ENCODE data around the gene AUNIP. TPM values are rescaled to one million over a fixed set of nuclear protein-coding genes. Genes with fewer than 3 reads are reported as not detected.

AUNIP gene
- total RNA-seq, 6 donors from 2014 or later, result 0.43 to 1.1 (median 0.74) TPM; not detected in 3

DNA sequence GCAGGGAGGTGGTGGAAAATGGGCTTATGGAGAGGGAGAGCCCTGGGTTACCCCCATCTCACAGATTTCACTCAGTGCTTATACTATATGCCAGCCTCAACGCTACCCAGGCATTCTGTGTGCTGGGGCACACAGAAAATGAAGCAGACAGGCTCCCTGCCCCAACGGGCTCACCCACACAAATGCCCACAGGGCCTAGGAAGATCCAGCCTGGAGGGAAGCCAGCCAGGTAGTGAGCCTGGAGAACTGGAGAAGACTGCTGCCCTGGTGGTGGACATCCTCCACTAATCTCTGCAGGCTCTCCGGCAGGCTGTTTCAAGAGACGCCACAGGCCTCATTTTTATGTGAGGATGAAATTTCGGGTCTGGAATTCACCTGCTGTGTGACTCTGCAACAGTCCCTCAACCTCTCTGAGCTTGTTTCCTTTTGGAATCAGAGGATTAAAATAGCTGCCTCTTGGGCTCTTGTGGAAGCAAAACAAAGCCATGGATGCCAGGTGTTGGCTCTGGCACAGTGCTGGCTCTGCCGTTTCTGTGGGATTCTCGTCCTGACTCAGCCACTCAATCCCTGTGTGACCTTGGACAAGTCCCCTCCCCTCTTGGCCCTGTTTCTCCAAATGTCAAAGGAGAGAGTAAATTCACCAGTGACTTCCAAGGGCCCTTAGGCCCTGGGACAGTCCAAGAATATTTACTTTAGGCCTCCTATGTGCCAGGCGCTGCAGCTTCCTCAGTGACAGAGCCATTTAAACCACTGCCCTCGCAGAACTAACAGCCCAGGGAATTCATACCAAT is 12.6 kb upstream of the AUNIP start:
- Histone ChIP-seq H3K9me3 (no peaks in the 10 kb centered on the region), H3K27me3 (no peaks in the 10 kb centered on the region), H3K4me1 (peaks cover 39 to 53% (median 46%) of the 10 kb centered on the region in 4 donors), H3K4me3 (no peak overlapping the region), H3K27ac (peak overlapping the region in 3 of 4 donors; percentile 24 to 59 (median 33)), H3K36me3 (no peaks in the 10 kb centered on the region)
- DNase-seq, result peak in 1 of 2 donors; percentile 59
- WGBS, 2 donors, result 72 to 77% methylated on average over 8 to 9 of the region's 9 CpGs
- TF ChIP-seq EP300 (IDR thresholded peaks at IDR 0.05) (no peak), POLR2A (IDR thresholded peaks at IDR 0.05) (no peak)
- peak in 1 of 2 donors; percentile 2 for ATAC-seq (ENCODE audit: low FRiP score in 2 of 2)

DNA sequence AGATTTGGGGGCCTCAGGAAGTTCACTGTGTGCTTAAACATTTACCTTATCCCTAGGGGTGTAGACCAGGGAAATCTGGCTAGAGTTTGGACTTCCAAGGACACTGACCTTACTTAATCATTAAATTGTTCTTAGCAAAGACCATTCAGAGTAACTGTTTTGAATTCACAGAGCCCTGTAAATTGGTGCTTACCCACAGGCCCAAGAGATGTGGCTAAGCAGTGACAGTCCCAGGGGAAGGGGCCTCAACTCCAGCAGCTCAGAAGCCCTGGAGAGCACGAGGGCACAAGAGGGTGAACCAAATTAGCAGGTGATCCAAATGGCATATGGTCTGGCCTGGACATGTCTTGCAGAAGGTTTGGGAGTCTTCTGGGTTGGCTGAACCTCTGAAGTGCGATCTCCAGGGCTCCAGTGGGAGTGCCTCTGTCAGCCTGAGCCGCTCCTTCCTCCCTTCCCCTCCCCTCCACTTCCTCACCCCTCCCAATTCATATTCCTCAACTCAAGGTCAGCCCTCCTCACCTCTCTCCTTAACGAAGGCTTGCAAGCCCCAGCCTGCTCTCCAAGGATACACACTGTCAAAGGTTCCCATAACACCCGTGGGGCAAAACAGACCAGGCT is 11.9 kb upstream of the AUNIP start:
- ATAC-seq (ENCODE audit: low FRiP score in 2 of 2), result no peak
- H3K4me1 ChIP-seq, result peaks cover 38 to 54% (median 42%) of the 10 kb centered on the region in 4 donors
- WGBS, 2 donors, result 9 to 26% methylated on average over 5 of the region's 5 CpGs
- DNase-seq, result no peak
- TF ChIP-seq, protein P1, sequence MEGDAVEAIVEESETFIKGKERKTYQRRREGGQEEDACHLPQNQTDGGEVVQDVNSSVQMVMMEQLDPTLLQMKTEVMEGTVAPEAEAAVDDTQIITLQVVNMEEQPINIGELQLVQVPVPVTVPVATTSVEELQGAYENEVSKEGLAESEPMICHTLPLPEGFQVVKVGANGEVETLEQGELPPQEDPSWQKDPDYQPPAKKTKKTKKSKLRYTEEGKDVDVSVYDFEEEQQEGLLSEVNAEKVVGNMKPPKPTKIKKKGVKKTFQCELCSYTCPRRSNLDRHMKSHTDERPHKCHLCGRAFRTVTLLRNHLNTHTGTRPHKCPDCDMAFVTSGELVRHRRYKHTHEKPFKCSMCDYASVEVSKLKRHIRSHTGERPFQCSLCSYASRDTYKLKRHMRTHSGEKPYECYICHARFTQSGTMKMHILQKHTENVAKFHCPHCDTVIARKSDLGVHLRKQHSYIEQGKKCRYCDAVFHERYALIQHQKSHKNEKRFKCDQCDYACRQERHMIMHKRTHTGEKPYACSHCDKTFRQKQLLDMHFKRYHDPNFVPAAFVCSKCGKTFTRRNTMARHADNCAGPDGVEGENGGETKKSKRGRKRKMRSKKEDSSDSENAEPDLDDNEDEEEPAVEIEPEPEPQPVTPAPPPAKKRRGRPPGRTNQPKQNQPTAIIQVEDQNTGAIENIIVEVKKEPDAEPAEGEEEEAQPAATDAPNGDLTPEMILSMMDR (IDR thresholded peaks at IDR 0.05), result no peak
- TF ChIP-seq EP300 (IDR thresholded peaks at IDR 0.05), result no peak
- no peak for TF ChIP-seq POLR2A (IDR thresholded peaks at IDR 0.05)
- no peak for TF ChIP-seq POLR2AphosphoS5 (IDR thresholded peaks at IDR 0.05)
- no peaks in the 10 kb centered on the region for H3K9me3 ChIP-seq
- H3K4me3 ChIP-seq, result no peak overlapping the region
- H3K27me3 ChIP-seq, result no peaks in the 10 kb centered on the region
- H3K36me3 ChIP-seq, result no peaks in the 10 kb centered on the region
- peak overlapping the region in 3 of 4 donors; percentile 24 to 59 (median 33) for H3K27ac ChIP-seq

DNA sequence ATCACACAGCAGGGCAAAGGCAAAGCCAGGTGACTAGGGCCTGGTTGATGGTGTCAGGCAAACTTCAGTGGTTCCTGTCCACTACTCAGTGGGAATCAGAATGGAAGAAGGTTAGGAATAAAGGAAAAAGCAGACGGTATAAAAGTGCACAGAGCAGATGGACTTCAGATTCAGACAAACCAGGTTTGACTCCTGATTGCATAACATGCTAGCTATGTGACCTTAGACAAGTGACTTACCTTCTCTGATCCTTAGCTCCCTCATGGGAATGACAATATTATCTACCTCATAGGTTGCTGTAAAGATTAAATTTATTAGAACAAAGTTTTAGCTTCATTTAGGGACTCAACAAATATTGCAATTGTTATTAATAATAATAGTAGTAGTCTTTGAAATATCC is 11.4 kb upstream of the AUNIP start:
- no peak for ATAC-seq (ENCODE audit: low FRiP score in 2 of 2)
- DNase-seq, result no peak
- H3K27me3 ChIP-seq, result no peaks in the 10 kb centered on the region
- peaks cover 35 to 49% (median 39%) of the 10 kb centered on the region in 4 donors for H3K4me1 ChIP-seq
- H3K36me3 ChIP-seq, result no peaks in the 10 kb centered on the region
- TF ChIP-seq, protein P1 (IDR thresholded peaks at IDR 0.05), result no peak
- TF ChIP-seq POLR2A (IDR thresholded peaks at IDR 0.05) (no peak), EP300 (IDR thresholded peaks at IDR 0.05) (no peak), POLR2AphosphoS5 (IDR thresholded peaks at IDR 0.05) (no peak)
- H3K4me3 ChIP-seq, result no peak overlapping the region
- WGBS, 2 donors, result 82 to 86% methylated on average over 1 of the region's 1 CpG
- H3K9me3 ChIP-seq, result no peaks in the 10 kb centered on the region
- no peak overlapping the region for H3K27ac ChIP-seq

GRCh38 chr1:25869909-25870606 is 10.8 kb upstream of the AUNIP start:
- 74 to 76% methylated on average over 5 to 6 of the region's 6 CpGs for WGBS, 2 donors
- DNase-seq (no peak), ATAC-seq (ENCODE audit: low FRiP score in 2 of 2) (no peak)
- Histone ChIP-seq H3K27me3 (no peaks in the 10 kb centered on the region), H3K4me3 (no peak overlapping the region), H3K4me1 (peaks cover 34 to 48% (median 36%) of the 10 kb centered on the region in 4 donors), H3K27ac (no peak overlapping the region), H3K36me3 (no peaks in the 10 kb centered on the region), H3K9me3 (no peaks in the 10 kb centered on the region)
- TF ChIP-seq, protein P1 (IDR thresholded peaks at IDR 0.05), result no peak
- TF ChIP-seq POLR2A (IDR thresholded peaks at IDR 0.05), result no peak
- no peak for TF ChIP-seq EP300 (IDR thresholded peaks at IDR 0.05)
- TF ChIP-seq POLR2AphosphoS5 (IDR thresholded peaks at IDR 0.05), result no peak

Data from upper lobe of left lung (tissue), 6 donors.